GM10248 (cell line): ENCODE results near the gene GLMN.

Experiments used
- CTCF ChIA-PET: fragments of 300-600 bp; sonication (Branson Sonifier 250); formaldehyde crosslinking; extraction: SDS; loops from one replicate; lab custom pipeline; 2021; ENCODE audit warnings: antibody characterized with exemption; lab: Yijun Ruan, JAX
- POLR2A ChIA-PET: fragments of 350-650 bp; sonication (Branson Sonifier 250); formaldehyde crosslinking; extraction: SDS; loops from one replicate; lab custom pipeline; 2020; ENCODE audit warnings: antibody characterized with exemption; lab: Yijun Ruan, JAX
- DNase-seq: peaks from one replicate; pipeline ENCODE4 v3.0.0; 2012; ENCODE audit errors: extremely low spot score
- CTCF ChIP-seq: IDR thresholded peaks from 2 replicates; pipeline ENCODE4 v1.5.1; 2012; ENCODE audit warnings: mild to moderate bottlenecking, low read depth; ENCODE audit errors: extremely low read depth, missing control alignments, control extremely low read depth

The GLMN gene

GRCh38 chr1:92230736-92231135 lies 68.1 kb downstream of the GLMN start:
- POLR2A ChIA-PET = no interaction called here

DNA sequence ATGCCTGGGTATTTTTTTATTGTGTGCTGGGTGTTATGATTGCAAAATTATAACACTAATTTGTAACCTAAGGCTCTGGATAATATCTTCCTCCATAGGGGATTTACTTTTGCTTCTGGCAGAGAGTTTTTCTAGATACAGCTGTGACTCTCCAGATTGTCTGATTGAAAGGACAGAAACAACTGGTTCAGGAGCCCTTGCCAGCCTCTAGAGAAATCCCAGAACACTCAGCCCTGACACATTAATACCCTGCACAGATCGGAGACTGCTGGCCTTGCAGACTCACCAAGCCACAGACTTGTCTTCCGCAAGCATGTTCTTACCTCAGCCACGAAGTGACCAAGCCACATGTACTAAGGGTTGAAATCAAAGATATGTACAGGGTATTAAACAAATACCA lies 70.4 kb downstream of the GLMN start:
- no peak for TF ChIP-seq CTCF
- ChIA-PET CTCF (no interaction called here), POLR2A (no interaction called here)
- no peak for DNase-seq

More at GRCh38 chr1:92230736-92231135, 68.1 kb downstream of the GLMN start:
- DNase-seq = no peak
- CTCF ChIA-PET = interaction anchor here (1.1 to 2.6 kb wide), 5 partner anchors 10 to 297 kb away, joined by 3 to 7 read pairs (median 3); no protein-coding TSS in a partner anchor
- TF ChIP-seq CTCF = no peak

DNA sequence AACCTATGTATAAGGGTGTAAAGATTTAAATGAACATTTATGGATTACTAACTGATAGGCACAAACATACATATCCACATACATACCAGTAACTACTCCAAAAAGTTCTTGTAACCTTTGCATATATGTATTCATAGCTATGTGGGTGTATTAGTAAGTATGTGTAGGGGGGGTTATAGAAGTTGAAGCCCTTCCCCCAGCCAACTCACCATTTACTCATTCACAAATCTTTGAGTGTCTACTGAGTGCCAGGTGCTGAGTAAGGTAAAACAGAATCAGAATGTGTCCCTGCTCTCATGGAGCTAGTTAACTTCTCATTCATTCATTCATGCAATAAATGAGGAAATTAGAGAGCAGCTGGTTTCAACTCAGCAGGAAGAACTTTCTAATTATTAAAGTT lies 79.8 kb downstream of the GLMN start:
- ChIA-PET CTCF (interaction anchor here (1.4 to 1.5 kb wide), 2 partner anchors 12 to 21 kb away, joined by 3 to 6 read pairs; no protein-coding TSS in a partner anchor), POLR2A (no interaction called here)
- DNase-seq = no peak
- no peak for TF ChIP-seq CTCF

- no peak for TF ChIP-seq CTCF
- POLR2A ChIA-PET = no interaction called here
- CTCF ChIA-PET = interaction anchor here (1.4 kb wide), 1 partner anchor 21 kb away, joined by 3 read pairs; no protein-coding TSS in a partner anchor
- DNase-seq = no peak
Observed at GRCh38 chr1:92218559-92218958, 80.2 kb downstream of the GLMN start.

GRCh38 chr1:92217721-92218120 lies 81.1 kb downstream of the GLMN start, which contains the start of gene C1orf146:
C1orf146 (plus strand) TSS chr1:92217915; CDS start chr1:92231421, 13,506 bp downstream.
- POLR2A ChIA-PET = no interaction called here
- TF ChIP-seq CTCF = no peak
- CTCF ChIA-PET = no interaction called here
- no peak for DNase-seq

DNA sequence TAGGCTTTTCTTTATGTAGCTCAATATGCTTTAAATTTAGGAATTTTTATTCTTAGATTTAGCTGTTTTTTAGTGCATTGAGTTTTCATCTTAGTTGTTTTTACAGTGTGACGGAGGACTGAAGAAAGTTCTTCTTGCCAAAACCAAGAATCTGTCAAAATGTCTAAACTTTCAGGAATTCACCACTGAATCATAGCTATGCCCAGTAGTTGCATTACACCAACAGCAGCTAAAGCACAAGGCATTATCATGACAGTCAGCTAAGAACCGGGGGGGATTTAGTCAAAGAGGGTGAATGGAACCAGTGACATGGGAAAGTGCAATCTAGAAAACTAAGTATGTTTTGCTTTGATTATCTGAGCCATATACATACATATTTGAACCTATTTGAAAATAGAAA lies 87.6 kb downstream of the GLMN start:
- no peak for DNase-seq
- TF ChIP-seq CTCF = no peak
- CTCF ChIA-PET = interaction anchor here (1.0 to 1.5 kb wide), 2 partner anchors 10 to 36 kb away, joined by 3 to 4 read pairs; no protein-coding TSS in a partner anchor
- POLR2A ChIA-PET = no interaction called here
